Measurements from ENCODE around the gene ZNF710. TPM values are rescaled to one million over a fixed set of nuclear protein-coding genes. Genes with fewer than 3 reads are reported as not detected.

Gene ZNF710
- total and polyA plus RNA-seq, 2 experiments from 2014 or later, result 15.9 to 18.2 TPM

- 0 out of 2 replicates have a peak, but pooled peaks cover 3% of the 10 kb centered on the region for H3K79me2 ChIP-seq (replicated peaks; ENCODE audit: insufficient read depth)
- H3K4me3 Mint-ChIP-seq, result no peak overlapping the region
- H3F3A ChIP-seq (replicated peaks; ENCODE audit: low read depth), result peaks cover 9% of the 10 kb centered on the region; the same call in 1 of the 2 replicates
- H3K36me3 Mint-ChIP-seq (ENCODE audit: low read depth), result no peaks in the 10 kb centered on the region; the same call in 1 of the 3 replicates
- peaks cover 59% of the 10 kb centered on the region for H3K4me1 Mint-ChIP-seq
- H3K9me2 ChIP-seq (ENCODE audit: insufficient read depth), result no peaks in the 10 kb centered on the region
- peak overlapping the region; percentile 87; the same call in 1 of the 2 replicates for H3K27ac ChIP-seq (ENCODE audit: low read depth)
- H3K27me3 ChIP-seq (ENCODE audit: insufficient read depth), result no peaks in the 10 kb centered on the region
- no peaks in the 10 kb centered on the region; the same call in 1 of the 2 replicates for H4K20me1 ChIP-seq (replicated peaks; ENCODE audit: insufficient read depth)
- TF ChIP-seq EZH2 (IDR thresholded peaks at IDR 0.05; ENCODE audit: low read depth, unreplicated experiment) (no peak), POLR2AphosphoS5 (IDR thresholded peaks at IDR 0.05; ENCODE audit: low read depth) (no peak), ZNF114 (CRISPR knock-in tag; IDR thresholded peaks at IDR 0.05) (no peak), JUNB (IDR thresholded peaks at IDR 0.05; ENCODE audit: unreplicated experiment) (no peak)
- no peaks in the 10 kb centered on the region for H3K36me3 ChIP-seq (ENCODE audit: insufficient read depth)
- peaks cover 26% of the 10 kb centered on the region for H3K27me3 Mint-ChIP-seq (ENCODE audit: insufficient read depth, low read depth, poor library complexity)
- H2AFZ ChIP-seq, result no peak overlapping the region
- no peak overlapping the region for H3K4me3 ChIP-seq
- H3K27ac Mint-ChIP-seq, result peak overlapping the region; percentile 89
- H3K4me1 ChIP-seq (ENCODE audit: insufficient read depth), result peaks cover 39% of the 10 kb centered on the region
- H3K9me3 Mint-ChIP-seq, result no peaks in the 10 kb centered on the region
- H3K4me2 ChIP-seq, result peak overlapping the region; percentile 62; the same call in 1 of the 2 replicates
- ATAC-seq, result peak; percentile 16
- DNase-seq (ENCODE audit: low spot score), result peak; percentile 66
Observed at GRCh38 chr15:90059208-90059985, 58.3 kb downstream of the ZNF710 start.

DNA sequence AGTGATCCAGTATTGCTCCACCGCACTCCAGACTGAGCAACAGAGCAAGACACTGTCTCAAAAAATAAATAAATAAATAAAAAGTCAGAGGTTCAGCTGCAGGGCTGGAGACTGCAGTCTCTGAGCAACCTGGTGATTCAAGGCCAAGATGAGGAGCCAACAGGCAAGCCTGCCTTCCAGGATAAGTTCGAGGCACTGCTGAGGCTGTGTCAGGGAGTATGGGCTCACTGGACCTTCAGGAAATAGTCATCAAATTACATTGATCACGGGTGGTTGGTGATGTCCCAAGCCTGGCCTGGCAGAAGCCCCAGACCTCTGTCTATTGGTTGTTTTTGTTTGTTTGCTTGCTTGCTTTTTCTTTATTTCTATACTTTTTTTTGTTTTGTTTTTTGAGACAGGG lies 59.7 kb downstream of the ZNF710 start:
- Histone ChIP-seq H2AFZ (no peak overlapping the region), H3K9me2 (ENCODE audit: insufficient read depth) (no peaks in the 10 kb centered on the region), H3K4me3 (no peak overlapping the region), H3K36me3 (ENCODE audit: insufficient read depth) (no peaks in the 10 kb centered on the region), H3F3A (replicated peaks; ENCODE audit: low read depth) (peaks cover 9% of the 10 kb centered on the region; the same call in 1 of the 2 replicates), H3K27me3 (ENCODE audit: insufficient read depth) (no peaks in the 10 kb centered on the region), H3K27ac (ENCODE audit: low read depth) (0 out of 2 replicates have a peak overlapping the region, but pooled peaks have one; percentile 74), H3K4me1 (ENCODE audit: insufficient read depth) (peaks cover 41% of the 10 kb centered on the region), H3K4me2 (no peak overlapping the region), H3K79me2 (replicated peaks; ENCODE audit: insufficient read depth) (0 out of 2 replicates have a peak, but pooled peaks cover 4% of the 10 kb centered on the region), H4K20me1 (replicated peaks; ENCODE audit: insufficient read depth) (no peaks in the 10 kb centered on the region; the same call in 1 of the 2 replicates)
- Mint-ChIP-seq H3K9me3 (no peaks in the 10 kb centered on the region), H3K27me3 (ENCODE audit: insufficient read depth, low read depth, poor library complexity) (peaks cover 26% of the 10 kb centered on the region), H3K36me3 (ENCODE audit: low read depth) (no peaks in the 10 kb centered on the region; the same call in 1 of the 3 replicates), H3K27ac (no peak overlapping the region), H3K4me1 (peaks cover 55% of the 10 kb centered on the region), H3K4me3 (no peak overlapping the region)
- DNase-seq (ENCODE audit: low spot score) (no peak), ATAC-seq (no peak)
- TF ChIP-seq CREB1 (CRISPR knock-in tag; IDR thresholded peaks at IDR 0.05; ENCODE audit: low read depth) (no peak), STAT1 (IDR thresholded peaks at IDR 0.05; ENCODE audit: unreplicated experiment) (no peak), REST (IDR thresholded peaks at IDR 0.05; ENCODE audit: unreplicated experiment) (no peak), ZNF331 (CRISPR knock-in tag; IDR thresholded peaks at IDR 0.05; ENCODE audit: low read depth) (no peak), ZNF114 (CRISPR knock-in tag; IDR thresholded peaks at IDR 0.05) (no peak), ZNF462 (CRISPR knock-in tag; IDR thresholded peaks at IDR 0.05) (no peak)
